IMR-90 (cell line): ENCODE results near the gene PTPRN2. TPM values are rescaled to one million over a fixed set of nuclear protein-coding genes. Genes with fewer than 3 reads are reported as not detected.
"Not testable (repeated sequence)": the region's sequence is repeated elsewhere in the genome, so short reads cannot be mapped to it uniquely, and the experiment has no call there.

Experiments
- ATAC-seq: fragments of 200-7000 bp; cut with Tn5 transposase; 2 replicates; pipeline ENCODE4 v1.9.1; 2020; ENCODE audit warnings: low read depth, mild to moderate bottlenecking, moderate library complexity
- BruUV-seq: library from RNA; stranded (reverse); fragments of 400-500 nt; replicated peaks from 2 replicates; lab custom pipeline; 2021; lab: Mats Ljungman, UMichigan
- CTCF ChIA-PET: fragments of 300-600 bp; formaldehyde crosslinking; extraction: SDS; loops from one replicate; lab custom pipeline; 2021; ENCODE audit warnings: antibody characterized with exemption; lab: Yijun Ruan, JAX
- POLR2A ChIA-PET: fragments of 300-600 bp; sonication (Branson Sonifier 250); formaldehyde crosslinking; loops from one replicate; lab custom pipeline; 2022; ENCODE audit warnings: antibody characterized with exemption; ENCODE audit not compliant: unreplicated experiment; lab: Charles Lee
- DNase-seq: peaks from one replicate; pipeline ENCODE4 v3.0.0; 2013
- H2AFZ ChIP-seq: replicated peaks from 2 replicates; pipeline ENCODE3; 2013; ENCODE audit warnings: low read length, mild to moderate bottlenecking; ENCODE audit not compliant: poor library complexity
- H2AK5ac ChIP-seq: 2 replicates; pipeline ENCODE4 v1.6.1; 2013; ENCODE audit warnings: low read depth, low read length, inconsistent platforms
- H2AK9ac ChIP-seq: replicated peaks from 2 replicates; pipeline ENCODE3; 2013; ENCODE audit warnings: mild to moderate bottlenecking, low read depth, low read length, moderate library complexity; ENCODE audit not compliant: poor library complexity
- H2BK120ac ChIP-seq: 2 replicates; pipeline ENCODE4 v1.6.1; 2013; ENCODE audit warnings: low read depth, low read length, inconsistent platforms
- H2BK15ac ChIP-seq: 3 replicates; pipeline ENCODE4 v1.6.1; 2013; ENCODE audit warnings: low read depth, low read length, inconsistent platforms
- H2BK20ac ChIP-seq: 2 replicates; pipeline ENCODE4 v1.6.1; 2013; ENCODE audit warnings: low read depth, mild to moderate bottlenecking, inconsistent platforms, low read length, moderate library complexity
- H2BK5ac ChIP-seq: 2 replicates; pipeline ENCODE4 v1.6.1; 2013; ENCODE audit warnings: mild to moderate bottlenecking, low read depth, low read length, inconsistent platforms; ENCODE audit not compliant: poor library complexity, severe bottlenecking
- H3K14ac ChIP-seq: replicated peaks from 2 replicates; pipeline ENCODE4 v1.6.1; 2013; ENCODE audit warnings: low read depth, low read length, inconsistent platforms
- H3K18ac ChIP-seq: 2 replicates; pipeline ENCODE4 v1.6.1; 2013; ENCODE audit warnings: low read depth, low read length, control low read depth
- H3K23ac ChIP-seq: 2 replicates; pipeline ENCODE4 v1.6.1; 2013; ENCODE audit warnings: low read depth, low read length, inconsistent platforms
- H3K27ac ChIP-seq: 2 replicates; pipeline ENCODE4 v1.5.1; 2013; ENCODE audit warnings: mild to moderate bottlenecking, control low read depth, low read length; ENCODE audit not compliant: insufficient read depth
- H3K27me3 ChIP-seq: 2 replicates; pipeline ENCODE4 v1.6.1; 2013; ENCODE audit warnings: low read length; ENCODE audit not compliant: control insufficient read depth, insufficient read depth
- H3K36me3 ChIP-seq: 2 replicates; pipeline ENCODE4 v1.6.1; 2013; ENCODE audit warnings: low read length, mixed read lengths; ENCODE audit not compliant: control insufficient read depth, insufficient read depth
- H3K4ac ChIP-seq: 2 replicates; pipeline ENCODE4 v1.6.1; 2013; ENCODE audit warnings: low read depth, low read length, inconsistent platforms
- H3K4me1 ChIP-seq: 2 replicates; pipeline ENCODE4 v1.6.1; 2013; ENCODE audit warnings: low read length, mixed read lengths; ENCODE audit not compliant: control insufficient read depth, insufficient read depth
- H3K4me2 ChIP-seq: 2 replicates; pipeline ENCODE4 v1.6.1; 2013; ENCODE audit warnings: low read depth, mild to moderate bottlenecking, control low read depth, low read length, moderate library complexity
- H3K4me3 ChIP-seq: 2 replicates; pipeline ENCODE4 v1.5.1; 2013; ENCODE audit warnings: low read depth, mild to moderate bottlenecking, control low read depth, low read length, moderate library complexity; ENCODE audit not compliant: insufficient read depth
- H3K56ac ChIP-seq: 2 replicates; pipeline ENCODE4 v1.6.1; 2013; ENCODE audit warnings: low read length, inconsistent platforms; ENCODE audit not compliant: insufficient read depth; ENCODE audit errors: extremely low read depth
- H3K79me1 ChIP-seq, 2 experiments: 2 replicates each; pipeline ENCODE4 v1.6.1; 2013; ENCODE audit warnings: low read length in 2 of 2, inconsistent platforms in 1 of 2, low read depth in 1 of 2
- H3K9ac ChIP-seq: 2 replicates; pipeline ENCODE4 v1.6.1; 2013; ENCODE audit warnings: low read depth, low read length, control low read depth
- H3K9me1 ChIP-seq: 2 replicates; pipeline ENCODE4 v1.6.1; 2013; ENCODE audit warnings: low read length, inconsistent platforms; ENCODE audit not compliant: insufficient read depth
- H3K9me3 ChIP-seq: 2 replicates; pipeline ENCODE4 v1.6.1; 2013; ENCODE audit warnings: low read length; ENCODE audit not compliant: control insufficient read depth, insufficient read depth
- H4K20me1 ChIP-seq: 2 replicates; pipeline ENCODE4 v1.6.1; 2013; ENCODE audit warnings: low read length, inconsistent platforms; ENCODE audit not compliant: insufficient read depth
- H4K5ac ChIP-seq: 2 replicates; pipeline ENCODE4 v1.6.1; 2013; ENCODE audit warnings: mild to moderate bottlenecking, low read depth, low read length, control low read depth
- H4K8ac ChIP-seq, 2 experiments: 2 replicates each; pipeline ENCODE4 v1.6.1; 2013; ENCODE audit warnings: low read depth in 2 of 2, low read length in 2 of 2, control low read depth in 1 of 2, inconsistent platforms in 1 of 2
- H4K91ac ChIP-seq: 2 replicates; pipeline ENCODE4 v1.6.1; 2013; ENCODE audit warnings: low read depth, low read length, inconsistent platforms; ENCODE audit not compliant: insufficient read depth
- WGBS, 2 experiments: methylation state at CpG; one replicate each; pipeline versions ENCODE4 v1.1.5 to v1.1.7; 2013; ENCODE audit warnings: missing lambda C conversion rate in 2 of 2; ENCODE audit not compliant: insufficient read length in 1 of 2; ENCODE audit errors: extremely low coverage in 2 of 2; 5-methylcytosine and 5-hydroxymethylcytosine counted together
- dilution Hi-C: fragments of 300-500 bp; cut with HindIII; formaldehyde crosslinking; loops from one replicate; pipeline ENCODE4 v1.14.3; 2018; ENCODE audit warnings: low sequenced_read_pairs; ENCODE audit not compliant: unreplicated experiment
- in situ Hi-C: fragments of 300-500 bp; cut with MboI; formaldehyde crosslinking; loops from 3 replicates; pipeline ENCODE4 v1.14.3; 2019; ENCODE audit warnings: low sequenced_read_pairs, inconsistent platforms, mixed read lengths
- intact Hi-C: fragments of 100-400 bp; cut with micrococcal nuclease; formaldehyde crosslinking; loops from 2 replicates; pipeline ENCODE4 v1.10.0; 2022
- polyA plus RNA-seq, 3 experiments: library from polyadenylated mRNA; depleted of rRNA; stranded (reverse); fragments of >200 nt; gene quantifications; 2 replicates each; pipeline ENCODE4 v1.2.3, GENCODE V29; 2012; ENCODE audit warnings: low replicate concordance in 1 of 3
- total RNA-seq: library from RNA; depleted of rRNA; stranded (reverse); fragments of >200 nt; gene quantifications from 2 replicates; pipeline ENCODE4 v1.2.3, GENCODE V29; 2012

Gene PTPRN2
- total and polyA plus RNA-seq, 2 of the 4 experiments (the other 2 are of a cell fraction): 0.03 TPM; not detected in 1

GRCh38 chr7:157701395-157702180 lies 886.0 kb downstream of the PTPRN2 start:
- peaks cover 25% of the 10 kb centered on the region for H3K9me3 ChIP-seq
- dilution Hi-C loops, H4K20me1 ChIP-seq, in situ Hi-C loops, BruUV-seq, H2BK15ac ChIP-seq, H3K23ac ChIP-seq, H4K5ac ChIP-seq, H3K36me3 ChIP-seq, ATAC-seq, H3K4me2 ChIP-seq, POLR2A ChIA-PET, H2AK9ac ChIP-seq, H3K4me3 ChIP-seq, H2AFZ ChIP-seq, H2BK120ac ChIP-seq, H3K4me1 ChIP-seq, CTCF ChIA-PET, intact Hi-C loops, H2BK5ac ChIP-seq, H3K56ac ChIP-seq, H3K27ac ChIP-seq, H3K9ac ChIP-seq, H4K8ac ChIP-seq, H3K14ac ChIP-seq, DNase-seq, H3K4ac ChIP-seq, H3K27me3 ChIP-seq, H4K91ac ChIP-seq, H2AK5ac ChIP-seq, H3K18ac ChIP-seq, H3K79me1 ChIP-seq, H2BK20ac ChIP-seq, H3K9me1 ChIP-seq: not testable (repeated sequence)
- 76% methylated on average over 8 of the region's 34 CpGs; no CpG with 5 or more reads in 1 of the 2 experiments for WGBS, 2 experiments
